Ectodermal cell (in vitro differentiated cells): Measurements from ENCODE around the gene PRR19.

Source experiments
- H3K27ac ChIP-seq: 2 replicates; pipeline ENCODE4 v1.7.0; 2013; ENCODE audit warnings: mild to moderate bottlenecking, low read depth, low read length; ENCODE audit not compliant: insufficient read depth, poor library complexity, severe bottlenecking
- H3K27me3 ChIP-seq: 2 replicates; pipeline ENCODE4 v1.7.0; 2013; ENCODE audit warnings: mild to moderate bottlenecking, low read length; ENCODE audit not compliant: insufficient read depth, control insufficient read depth, poor library complexity, severe bottlenecking
- H3K36me3 ChIP-seq: one replicate; pipeline ENCODE4 v1.7.0; 2013; ENCODE audit warnings: low read length; ENCODE audit not compliant: control insufficient read depth, insufficient read depth
- H3K4me1 ChIP-seq: one replicate; pipeline ENCODE4 v1.7.0; 2013; ENCODE audit warnings: low read length; ENCODE audit not compliant: control insufficient read depth, insufficient read depth
- H3K4me3 ChIP-seq: 2 replicates; pipeline ENCODE4 v1.7.0; 2013; ENCODE audit warnings: low read depth, low read length, control low read depth; ENCODE audit not compliant: insufficient read depth
- H3K9me3 ChIP-seq: 2 replicates; pipeline ENCODE4 v1.7.0; 2013; ENCODE audit warnings: mild to moderate bottlenecking, low read length, moderate library complexity; ENCODE audit not compliant: control insufficient read depth
- WGBS, 2 experiments: methylation state at CpG; one replicate each; pipeline ENCODE4 v1.1.7; 2013; ENCODE audit warnings: missing lambda C conversion rate in 2 of 2; 5-methylcytosine and 5-hydroxymethylcytosine counted together

The PRR19 gene

GRCh38 chr19:42297039-42297438 is 4.9 kb upstream of the PRR19 start:
- 94 to 96% methylated on average over 15 of the region's 15 CpGs for WGBS, 2 experiments
- no peak overlapping the region for H3K4me3 ChIP-seq
- no peaks in the 10 kb centered on the region for H3K9me3 ChIP-seq
- no peaks in the 10 kb centered on the region for H3K27me3 ChIP-seq
- H3K36me3 ChIP-seq: peaks cover 17% of the 10 kb centered on the region
- no peak overlapping the region for H3K27ac ChIP-seq
- H3K4me1 ChIP-seq: peaks cover 6% of the 10 kb centered on the region

GRCh38 chr19:42303101-42303464 is 1.2 kb downstream of the PRR19 start:
- no peak overlapping the region for H3K27ac ChIP-seq
- peaks cover 9% of the 10 kb centered on the region for H3K4me1 ChIP-seq
- H3K36me3 ChIP-seq: no peaks in the 10 kb centered on the region
- H3K9me3 ChIP-seq: no peaks in the 10 kb centered on the region
- no peaks in the 10 kb centered on the region for H3K27me3 ChIP-seq
- 64 to 82% methylated on average over 6 to 11 of the region's 11 CpGs for WGBS, 2 experiments
- H3K4me3 ChIP-seq: peak overlapping the region; percentile 99

- Histone ChIP-seq H3K4me3 (no peak overlapping the region), H3K27me3 (no peaks in the 10 kb centered on the region), H3K4me1 (peaks cover 9% of the 10 kb centered on the region), H3K36me3 (no peaks in the 10 kb centered on the region), H3K9me3 (no peaks in the 10 kb centered on the region), H3K27ac (no peak overlapping the region)
- WGBS, 2 experiments: 91 to 95% methylated on average over 8 of the region's 8 CpGs
These were observed 1.9 kb downstream of the PRR19 start for GRCh38 chr19:42303876-42304275.

DNA sequence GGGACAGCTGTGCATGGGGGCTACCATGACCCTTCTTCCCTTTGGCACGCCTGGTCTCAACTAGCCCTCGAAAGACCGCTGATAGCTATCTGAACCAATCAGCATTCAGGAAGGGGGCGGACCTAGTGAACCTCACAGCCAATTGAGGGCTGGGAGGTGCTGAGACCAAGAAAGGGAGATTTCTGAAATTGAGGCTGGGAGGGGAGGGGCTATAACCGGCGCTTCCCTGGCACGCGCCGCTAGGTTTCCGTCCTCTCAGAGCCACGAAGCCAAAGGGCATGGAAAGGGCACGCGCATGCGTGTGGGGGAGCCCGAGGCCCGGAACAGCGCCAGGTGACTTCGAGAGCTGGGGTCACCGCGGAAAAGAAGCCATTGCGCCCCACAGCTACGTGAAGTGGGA is 4.7 kb downstream of the PRR19 start:
- H3K36me3 ChIP-seq: no peaks in the 10 kb centered on the region
- 93% methylated on average over 22 of the region's 22 CpGs for WGBS, 2 experiments
- H3K4me3 ChIP-seq: no peak overlapping the region

DNA sequence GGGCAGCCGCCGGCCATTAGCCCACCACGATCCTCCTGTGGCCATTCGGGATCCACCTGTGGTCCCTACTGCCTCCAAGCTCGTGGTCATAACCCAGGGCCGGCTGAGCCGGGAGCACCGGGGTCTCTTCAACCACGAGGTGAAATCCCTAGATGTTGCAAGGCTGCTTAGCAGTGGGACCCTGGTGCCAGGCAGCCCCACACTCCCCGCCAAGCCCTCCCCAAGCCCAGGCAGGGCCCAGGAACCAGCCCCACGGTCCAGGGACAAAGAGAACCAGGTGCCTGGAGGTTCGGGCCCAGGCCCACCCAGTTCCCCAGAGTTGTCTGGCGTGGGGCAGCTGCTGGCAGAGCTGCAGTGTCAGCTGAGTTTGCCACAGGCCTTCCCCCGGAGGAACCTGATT is 7.8 kb downstream of the PRR19 start:
- 93 to 94% methylated on average over 14 of the region's 14 CpGs for WGBS, 2 experiments
- H3K27me3 ChIP-seq: peaks cover 22% of the 10 kb centered on the region
- no peak overlapping the region for H3K4me3 ChIP-seq
- no peaks in the 10 kb centered on the region for H3K4me1 ChIP-seq
- no peaks in the 10 kb centered on the region for H3K9me3 ChIP-seq
- H3K36me3 ChIP-seq: no peaks in the 10 kb centered on the region
- H3K27ac ChIP-seq: no peak overlapping the region

More for the DNA sequence above, 4.7 kb downstream of the PRR19 start:
- Histone ChIP-seq H3K27ac (no peak overlapping the region), H3K27me3 (no peaks in the 10 kb centered on the region), H3K9me3 (no peaks in the 10 kb centered on the region), H3K4me1 (peaks cover 3% of the 10 kb centered on the region)

GRCh38 chr19:42311657-42312056 is 9.7 kb downstream of the PRR19 start:
- Histone ChIP-seq H3K4me1 (no peaks in the 10 kb centered on the region), H3K9me3 (no peaks in the 10 kb centered on the region), H3K4me3 (no peak overlapping the region), H3K27ac (no peak overlapping the region), H3K36me3 (no peaks in the 10 kb centered on the region), H3K27me3 (peaks cover 31% of the 10 kb centered on the region)
- 80 to 86% methylated on average over 2 of the region's 2 CpGs for WGBS, 2 experiments

DNA sequence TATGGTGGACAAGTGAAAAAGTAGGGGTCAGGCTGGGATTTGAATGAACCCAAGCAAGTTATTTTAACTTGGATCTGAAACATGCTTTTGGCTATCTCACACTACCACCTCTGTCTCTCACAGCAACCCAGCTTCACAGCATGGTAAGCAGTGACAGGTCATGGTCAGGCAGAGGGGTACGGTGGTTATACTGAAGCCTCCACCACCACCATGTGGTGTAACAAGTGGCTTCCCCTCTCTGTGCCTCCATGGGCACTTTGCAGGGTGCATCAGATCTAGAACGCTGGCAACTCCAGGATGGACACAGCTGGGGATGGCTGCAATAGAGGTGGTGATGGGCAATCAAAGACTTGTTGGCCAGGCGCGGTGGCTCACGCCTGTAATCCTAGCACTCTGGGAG is 10.4 kb downstream of the PRR19 start:
- Histone ChIP-seq H3K4me1 (no peaks in the 10 kb centered on the region), H3K27ac (no peak overlapping the region), H3K9me3 (no peaks in the 10 kb centered on the region), H3K27me3 (peaks cover 33% of the 10 kb centered on the region), H3K36me3 (no peaks in the 10 kb centered on the region), H3K4me3 (no peak overlapping the region)
- WGBS, 2 experiments: 92% methylated on average over 5 of the region's 5 CpGs

- Histone ChIP-seq H3K36me3 (no peaks in the 10 kb centered on the region), H3K27me3 (peaks cover 37% of the 10 kb centered on the region), H3K4me3 (peak within 1 kb of the TSS; percentile 49), H3K4me1 (no peaks in the 10 kb centered on the region), H3K27ac (no peak within 1 kb of the TSS), H3K9me3 (no peaks in the 10 kb centered on the region)
- 1 to 2% methylated on average over 67 of the region's 67 CpGs for WGBS, 2 experiments
These were observed 11.3 kb downstream of the PRR19 start, which contains the start of gene TMEM145 for GRCh38 chr19:42313096-42313839. Gene TMEM145, plus strand, starts transcription at chr19:42313309. Its CDS starts 68 bp downstream, at chr19:42313377.

DNA sequence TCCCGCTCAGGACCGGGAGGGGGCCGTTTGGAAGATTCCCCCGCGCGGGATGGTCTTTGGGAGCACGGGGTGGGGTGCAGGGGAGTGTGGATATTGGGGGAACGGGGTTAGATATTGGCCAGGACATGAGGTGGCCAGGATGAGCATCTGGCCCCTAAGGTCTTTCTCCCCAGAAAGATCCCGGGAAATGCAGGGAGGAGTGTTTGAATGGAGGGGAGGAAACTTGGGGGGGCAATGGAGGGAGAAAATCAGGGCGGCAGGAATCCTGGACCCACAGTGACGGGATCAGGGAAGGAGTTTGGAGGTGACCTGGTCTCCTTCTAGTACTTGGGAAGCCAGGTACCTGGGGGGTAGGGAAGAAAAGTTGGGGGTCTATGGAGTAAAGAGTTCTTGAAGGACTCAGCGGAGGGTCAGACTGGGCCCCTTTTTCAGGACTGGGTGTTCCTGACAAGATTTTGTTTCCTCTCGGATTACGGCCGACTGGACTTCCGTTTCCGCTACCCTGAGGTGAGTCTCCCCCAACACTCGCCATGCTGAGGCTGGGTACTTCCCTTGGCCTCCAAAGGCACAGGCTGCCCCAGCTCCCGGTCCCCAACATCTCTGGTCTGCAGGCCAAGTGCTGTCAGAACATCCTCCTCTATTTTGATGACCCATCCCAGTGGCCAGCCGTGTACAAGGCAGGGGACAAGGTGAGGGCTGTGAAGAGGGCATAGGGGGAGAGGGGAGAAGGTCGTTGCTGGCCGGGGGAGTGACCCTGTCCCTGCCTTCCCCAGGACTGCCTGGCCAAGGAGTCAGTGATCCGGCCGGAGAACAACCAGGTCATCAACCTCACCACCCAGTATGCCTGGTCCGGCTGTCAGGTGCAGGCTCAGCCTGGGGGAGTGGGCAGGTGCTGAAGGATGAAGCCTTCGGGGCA is 12.2 kb downstream of the PRR19 start:
- H3K36me3 ChIP-seq: no peaks in the 10 kb centered on the region
- H3K4me3 ChIP-seq: peak overlapping the region; percentile 49
- 45 to 46% methylated on average over 26 of the region's 26 CpGs for WGBS, 2 experiments
- peaks cover 37% of the 10 kb centered on the region for H3K27me3 ChIP-seq
- H3K9me3 ChIP-seq: no peaks in the 10 kb centered on the region
- H3K4me1 ChIP-seq: no peaks in the 10 kb centered on the region
- no peak overlapping the region for H3K27ac ChIP-seq

DNA sequence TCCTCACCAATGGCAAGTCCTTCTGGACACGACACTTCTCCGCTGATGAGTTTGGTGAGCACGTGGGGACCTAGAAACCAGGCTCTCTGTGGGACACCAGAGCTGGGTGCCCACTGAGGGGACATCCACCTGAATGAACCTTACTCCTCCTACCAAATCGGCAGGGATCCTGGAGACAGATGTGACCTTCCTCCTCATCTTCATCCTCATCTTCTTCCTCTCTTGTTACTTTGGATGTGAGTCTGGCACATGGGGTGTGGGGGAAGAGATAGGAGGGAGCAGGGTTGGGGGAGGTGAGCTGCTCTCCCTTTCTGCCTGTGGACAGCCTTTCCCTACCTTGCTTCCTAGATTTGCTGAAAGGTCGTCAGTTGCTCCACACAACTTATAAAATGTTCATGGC is 13.1 kb downstream of the PRR19 start:
- Histone ChIP-seq H3K4me3 (no peak overlapping the region), H3K27ac (no peak overlapping the region), H3K4me1 (no peaks in the 10 kb centered on the region), H3K36me3 (no peaks in the 10 kb centered on the region), H3K9me3 (no peaks in the 10 kb centered on the region), H3K27me3 (peaks cover 37% of the 10 kb centered on the region)
- WGBS, 2 experiments: 82% methylated on average over 5 of the region's 5 CpGs
